HepG2 (cell line): ENCODE measurements around the gene ALPK3. TPM values are rescaled to one million over a fixed set of nuclear protein-coding genes. Genes with fewer than 3 reads are reported as not detected.
A peak's percentile ranks its signal among the peaks of the same experiment; 100 is the strongest.

ENCODE experiments used
- ATAC-seq: fragments of 200-7000 bp; cut with Tn5 transposase; 3 replicates; pipeline ENCODE4 v1.9.1; 2020; ENCODE audit warnings: mild to moderate bottlenecking, moderate library complexity
- BruUV-seq: library from RNA; stranded (reverse); fragments of 400-500 nt; replicated peaks from 2 replicates; lab custom pipeline; 2021; lab: Mats Ljungman, UMichigan
- CTCF ChIA-PET: fragments of 300-600 bp; formaldehyde crosslinking; extraction: SDS; loops from one replicate; lab custom pipeline; 2021; ENCODE audit warnings: low total read pairs, inconsistent platforms, low intra/inter-chr PET ratio; lab: Yijun Ruan, JAX
- POLR2A ChIA-PET: fragments of 350-600 bp; sonication (Branson Sonifier 250); formaldehyde crosslinking; loops from one replicate; lab custom pipeline; 2020; ENCODE audit warnings: antibody characterized with exemption, inconsistent platforms; lab: Yijun Ruan, JAX
- DNase-seq: peaks from one replicate; pipeline ENCODE4 v3.0.0-alpha.2; 2015; ENCODE audit warnings: low spot score
- FAIRE-seq: peaks from 3 replicates; lab custom pipeline; 2011; peaks lifted over from hg19 to GRCh38; lab: Jason Lieb, UNC
- H2AFZ ChIP-seq: one replicate; pipeline ENCODE4 v1.6.1; 2011; ENCODE audit warnings: low read length, inconsistent platforms
- H3K27ac ChIP-seq: fragments of 300-600 bp; 3 replicates; pipeline ENCODE4 v1.8.0; 2011; ENCODE audit warnings: mixed run types, mild to moderate bottlenecking, mixed read lengths, low read length, inconsistent platforms; ENCODE audit not compliant: insufficient read depth; ENCODE audit errors: extremely low read length
- H3K27me3 ChIP-seq, 2 experiments: fragments of 200-600 bp in 1 of 2; 2 replicates in 1 of 2; 3 replicates in 1 of 2; pipeline versions ENCODE4 v1.6.0 to v1.8.0; 2011; ENCODE audit warnings: low read length in 2 of 2, mild to moderate bottlenecking in 2 of 2, moderate library complexity in 2 of 2, inconsistent platforms in 1 of 2; ENCODE audit not compliant: insufficient read depth in 2 of 2, control insufficient read depth in 1 of 2
- H3K36me3 ChIP-seq, 2 experiments: fragments of 200-600 bp in 1 of 2; replicated peaks in 1 of 2; 2 replicates in 1 of 2; 3 replicates in 1 of 2; pipeline versions ENCODE4 v1.5.1 to v1.8.0; 2011; ENCODE audit warnings: low read length in 2 of 2, inconsistent platforms in 1 of 2; ENCODE audit not compliant: insufficient read depth in 2 of 2, control insufficient read depth in 1 of 2
- H3K4me1 ChIP-seq: 2 replicates; pipeline ENCODE4 v1.5.1; 2012; ENCODE audit warnings: low read length, inconsistent platforms; ENCODE audit not compliant: insufficient read depth
- H3K4me2 ChIP-seq: 2 replicates; pipeline ENCODE4 v1.6.0; 2011; ENCODE audit warnings: low read depth, low read length, inconsistent platforms
- H3K4me3 ChIP-seq, 3 experiments: fragments of 200-600 bp in 1 of 3; sonication (generic), shearing (Covaris generic) in 1 of 3; replicated peaks in 1 of 3; 2 replicates each; pipeline ENCODE4 v1.5.1; 2011 to 2016; ENCODE audit warnings: low read length in 3 of 3, inconsistent platforms in 2 of 3, low read depth in 2 of 3, mild to moderate bottlenecking in 2 of 3, control low read depth in 1 of 3, mixed read lengths in 1 of 3; ENCODE audit not compliant: insufficient read depth in 1 of 3
- H3K79me2 ChIP-seq: one replicate; pipeline ENCODE4 v1.6.1; 2011; ENCODE audit warnings: low read length, inconsistent platforms; ENCODE audit not compliant: insufficient read depth
- H3K9ac ChIP-seq: 2 replicates; pipeline ENCODE4 v1.6.0; 2011; ENCODE audit warnings: mild to moderate bottlenecking, low read depth, low read length, inconsistent platforms; ENCODE audit not compliant: insufficient read depth
- H3K9me3 ChIP-seq: 2 replicates; pipeline ENCODE4 v1.5.1; 2012; ENCODE audit warnings: mild to moderate bottlenecking, low read length
- H4K20me1 ChIP-seq: 2 replicates; pipeline ENCODE4 v1.6.0; 2011; ENCODE audit warnings: inconsistent platforms, mild to moderate bottlenecking, low read length, moderate library complexity; ENCODE audit not compliant: insufficient read depth
- CBX2 ChIP-seq, 2 experiments: fragments of 200-600 bp in 1 of 2; sonication (generic); formaldehyde crosslinking in 1 of 2; IDR thresholded peaks; 2 replicates each; pipeline versions ENCODE4 v1.7.0 to v1.8.1; 2018 to 2022; ENCODE audit warnings: low read depth in 2 of 2, low read length in 1 of 2, mild to moderate bottlenecking in 1 of 2, missing genetic modification reagents in 1 of 2
- HNRNPH1 ChIP-seq: fragments of 200-400 bp; formaldehyde crosslinking; optimal IDR thresholded peaks from 2 replicates; pipeline ENCODE3; 2017; ENCODE audit warnings: mild to moderate bottlenecking, low read depth, low read length
- HNRNPK ChIP-seq: fragments of 200-400 bp; formaldehyde crosslinking; IDR thresholded peaks from 2 replicates; pipeline ENCODE4 v1.6.1; 2018; ENCODE audit warnings: low read length, low read depth, moderate library complexity, mild to moderate bottlenecking; ENCODE audit not compliant: poor library complexity, severe bottlenecking
- HNRNPUL1 ChIP-seq: fragments of 200-400 bp; formaldehyde crosslinking; IDR thresholded peaks from 2 replicates; pipeline ENCODE4 v1.6.1; 2017; ENCODE audit warnings: low read depth, mild to moderate bottlenecking, low read length, moderate library complexity
- MAFF ChIP-seq: IDR thresholded peaks from 2 replicates; pipeline ENCODE4 v1.6.1; 2011; ENCODE audit warnings: low read depth, low read length, improper control_type of control experiment
- MIER2 ChIP-seq: IDR thresholded peaks from 2 replicates; pipeline ENCODE4 v1.6.1; 2016; ENCODE audit warnings: missing biosample characterization, missing genetic modification reagents
- PLRG1 ChIP-seq: fragments of 450-650 bp; conservative IDR thresholded peaks from 2 replicates; pipeline ENCODE4 v1.6.1; 2016
- SOX13 ChIP-seq, 3 experiments: fragments of 450-650 bp in 1 of 3; sonication (generic) in 1 of 3; formaldehyde crosslinking in 1 of 3; IDR thresholded peaks in 2 of 3; conservative IDR thresholded peaks in 1 of 3; 2 replicates each; pipeline versions ENCODE4 v1.5.0 to v1.6.1; 2016 to 2020; ENCODE audit warnings: antibody characterized with exemption in 1 of 3, mild to moderate bottlenecking in 1 of 3, missing compliant biosample characterization in 1 of 3, missing genetic modification reagents in 1 of 3, moderate library complexity in 1 of 3
- SRSF1 ChIP-seq: fragments of 200-400 bp; formaldehyde crosslinking; optimal IDR thresholded peaks from 2 replicates; pipeline ENCODE3; 2017; ENCODE audit warnings: mild to moderate bottlenecking, low read depth, low read length, moderate library complexity
- ZFYVE20 ChIP-seq: sonication (generic); formaldehyde crosslinking; IDR thresholded peaks from 2 replicates; pipeline ENCODE4 v1.8.0; 2023; ENCODE audit warnings: low read depth, mild to moderate bottlenecking, moderate library complexity, missing genetic modification reagents, borderline replicate concordance
- ZNF337 ChIP-seq: sonication (generic); formaldehyde crosslinking; IDR thresholded peaks from 2 replicates; pipeline ENCODE4 v1.5.1; 2020; ENCODE audit warnings: missing genetic modification reagents, low read depth, mild to moderate bottlenecking, borderline replicate concordance
- ZNF431 ChIP-seq: sonication (generic); formaldehyde crosslinking; IDR thresholded peaks from 2 replicates; pipeline ENCODE4 v1.9.0; 2022; ENCODE audit warnings: missing genetic modification reagents, low read depth, mild to moderate bottlenecking, borderline replicate concordance
- ZNF703 ChIP-seq: sonication (generic); formaldehyde crosslinking; IDR thresholded peaks from 2 replicates; pipeline ENCODE4 v1.5.1; 2020; ENCODE audit warnings: missing genetic modification reagents, mild to moderate bottlenecking, moderate library complexity, borderline replicate concordance
- ZNF790 ChIP-seq: sonication (generic); formaldehyde crosslinking; IDR thresholded peaks from 2 replicates; pipeline ENCODE4 v1.8.0; 2022; ENCODE audit warnings: missing genetic modification reagents, mild to moderate bottlenecking, borderline replicate concordance
- ZSCAN25 ChIP-seq: sonication (generic); formaldehyde crosslinking; IDR thresholded peaks from 2 replicates; pipeline ENCODE4 v1.8.0; 2022; ENCODE audit warnings: mild to moderate bottlenecking, missing genetic modification reagents
- WGBS: methylation state at CpG from one replicate; pipeline ENCODE4 v1.1.6; 2017; ENCODE audit warnings: low lambda C conversion rate; 5-methylcytosine and 5-hydroxymethylcytosine counted together
- in situ Hi-C: cut with HindIII; loops from 2 replicates; pipeline ENCODE4 v1.10.0; 2017; ENCODE audit warnings: low pct_unique_long_range_greater_than_20kb; ENCODE audit not compliant: extremely low pct_ligation_motif_present
- intact Hi-C: fragments of 100-400 bp; cut with micrococcal nuclease; formaldehyde crosslinking; loops from one replicate; pipeline ENCODE4 v1.10.0; 2022; ENCODE audit not compliant: unreplicated experiment
- polyA plus RNA-seq, 8 experiments: library from polyadenylated mRNA; depleted of rRNA in 3 of 8; stranded (reverse) in 7 of 8; unstranded in 1 of 8; fragments of >200 nt; fragmentation: Illumina TruSeq in 4 of 8; extraction: Trizol in 4 of 8; gene quantifications; 2 replicates each; pipeline versions ENCODE4 v1.2.1 to v1.2.3, GENCODE V29; 2011 to 2016; ENCODE audit warnings: low read depth in 4 of 8, missing spikeins in 1 of 8, mixed read lengths in 1 of 8; ENCODE audit not compliant: insufficient read depth in 1 of 8
- total RNA-seq, 5 experiments: library from RNA; depleted of rRNA; stranded (reverse); fragments of >200 nt; fragmentation: Illumina TruSeq; extraction: Trizol; gene quantifications; 2 replicates each; pipeline ENCODE4 v1.2.3, GENCODE V29; 2016; ENCODE audit warnings: low read depth in 1 of 5
- TF ChIP-seq, protein P1 (sequence below): sonication (generic); formaldehyde crosslinking; IDR thresholded peaks from 2 replicates; pipeline ENCODE4 v1.8.0; 2022; ENCODE audit warnings: missing genetic modification reagents, low read depth, mild to moderate bottlenecking, borderline replicate concordance
- TF ChIP-seq, protein P2 (sequence below): sonication (generic); formaldehyde crosslinking; IDR thresholded peaks from 2 replicates; pipeline ENCODE4 v1.4.0; 2020; ENCODE audit warnings: missing genetic modification reagents
- TF ChIP-seq, protein P3 (sequence below): sonication (generic); formaldehyde crosslinking; IDR thresholded peaks from 2 replicates; pipeline ENCODE4 v1.8.0; 2022; ENCODE audit warnings: mild to moderate bottlenecking, missing genetic modification reagents, borderline replicate concordance
- TF ChIP-seq, protein P4 (sequence below): IDR thresholded peaks from 2 replicates; pipeline ENCODE4 v1.6.1; 2016; ENCODE audit warnings: control low read depth

The ALPK3 gene
- total and polyA plus RNA-seq, 2 of the 13 experiments (the other 11 are each of a cell fraction or from before 2014, with no cell fraction given), result 0.04 to 0.42 TPM

DNA sequence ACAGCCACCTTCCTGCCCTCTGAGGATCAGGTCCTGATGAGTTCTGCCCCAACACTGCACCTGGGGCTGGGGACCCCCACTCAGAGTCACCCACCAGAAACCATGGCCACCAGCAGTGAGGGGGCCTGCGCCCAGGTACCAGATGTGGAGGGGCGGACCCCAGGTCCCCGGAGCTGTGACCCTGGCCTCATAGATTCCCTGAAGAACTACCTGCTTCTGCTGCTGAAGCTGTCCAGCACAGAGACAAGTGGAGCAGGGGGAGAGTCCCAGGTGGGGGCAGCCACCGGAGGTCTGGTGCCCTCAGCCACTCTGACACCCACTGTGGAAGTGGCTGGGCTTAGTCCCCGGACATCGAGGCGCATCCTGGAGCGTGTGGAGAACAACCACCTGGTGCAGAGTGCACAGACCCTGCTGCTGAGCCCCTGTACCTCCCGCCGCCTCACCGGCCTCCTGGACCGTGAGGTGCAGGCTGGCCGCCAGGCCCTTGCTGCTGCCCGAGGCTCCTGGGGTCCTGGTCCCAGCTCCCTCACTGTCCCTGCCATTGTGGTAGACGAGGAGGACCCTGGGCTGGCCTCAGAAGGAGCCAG is 40.4 kb downstream of the ALPK3 start:
- Histone ChIP-seq H3K4me3 (no peak overlapping the region; a peak in 1 of 6 replicates), H3K9me3 (no peaks in the 10 kb centered on the region), H3K36me3 (no peaks in the 10 kb centered on the region), H3K27ac (no peak overlapping the region), H3K27me3 (peaks cover 10 to 46% of the 10 kb centered on the region in 2 experiments; a peak in 4 of 5 replicates), H3K4me2 (no peak overlapping the region), H3K9ac (no peak overlapping the region), H2AFZ (no peak overlapping the region), H4K20me1 (no peaks in the 10 kb centered on the region), H3K79me2 (no peaks in the 10 kb centered on the region), H3K4me1 (peaks cover 25% of the 10 kb centered on the region)
- TF ChIP-seq, protein P1, sequence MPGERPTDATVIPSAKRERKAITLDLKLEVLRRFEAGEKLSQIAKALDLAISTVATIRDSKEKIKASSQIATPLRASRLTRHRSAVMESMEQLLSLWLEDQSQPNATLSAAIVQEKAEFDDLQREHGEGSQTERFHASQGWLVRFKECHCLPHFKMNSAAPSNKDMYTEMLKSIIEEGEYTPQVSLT (CRISPR knock-in tag), result no peak
- TF ChIP-seq PLRG1 (no peak), SRSF1 (no peak), ZFYVE20 (no peak), ZNF431 (CRISPR knock-in tag) (no peak), HNRNPH1 (no peak), HNRNPUL1 (no peak), HNRNPK (no peak), MAFF (no peak), ZNF337 (CRISPR knock-in tag) (no peak), ZNF790 (no peak), MIER2 (no peak), CBX2 (IDR thresholded peaks at IDR 0.05; ENCODE audit: low read depth, low read length) (no peak), CBX2 (CRISPR knock-in tag; IDR thresholded peaks at IDR 0.05; ENCODE audit: low read depth) (no peak), SOX13 (IDR thresholded peaks at IDR 0.05) (no peak), SOX13 (CRISPR knock-in tag; conservative IDR thresholded peaks at IDR 0.05 in 1 of 2, IDR thresholded peaks at IDR 0.05 in 1 of 2) (no peak), ZNF703 (CRISPR knock-in tag) (no peak), ZSCAN25 (CRISPR knock-in tag) (no peak)
- TF ChIP-seq, protein P2, sequence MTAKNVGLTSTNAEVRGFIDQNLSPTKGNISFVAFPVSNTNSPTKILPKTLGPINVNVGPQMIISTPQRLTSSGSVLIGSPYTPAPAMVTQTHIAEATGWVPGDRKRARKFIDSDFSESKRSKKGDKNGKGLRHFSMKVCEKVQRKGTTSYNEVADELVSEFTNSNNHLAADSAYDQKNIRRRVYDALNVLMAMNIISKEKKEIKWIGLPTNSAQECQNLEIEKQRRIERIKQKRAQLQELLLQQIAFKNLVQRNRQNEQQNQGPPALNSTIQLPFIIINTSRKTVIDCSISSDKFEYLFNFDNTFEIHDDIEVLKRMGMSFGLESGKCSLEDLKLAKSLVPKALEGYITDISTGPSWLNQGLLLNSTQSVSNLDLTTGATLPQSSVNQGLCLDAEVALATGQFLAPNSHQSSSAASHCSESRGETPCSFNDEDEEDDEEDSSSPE, result no peak
- TF ChIP-seq, protein P3, sequence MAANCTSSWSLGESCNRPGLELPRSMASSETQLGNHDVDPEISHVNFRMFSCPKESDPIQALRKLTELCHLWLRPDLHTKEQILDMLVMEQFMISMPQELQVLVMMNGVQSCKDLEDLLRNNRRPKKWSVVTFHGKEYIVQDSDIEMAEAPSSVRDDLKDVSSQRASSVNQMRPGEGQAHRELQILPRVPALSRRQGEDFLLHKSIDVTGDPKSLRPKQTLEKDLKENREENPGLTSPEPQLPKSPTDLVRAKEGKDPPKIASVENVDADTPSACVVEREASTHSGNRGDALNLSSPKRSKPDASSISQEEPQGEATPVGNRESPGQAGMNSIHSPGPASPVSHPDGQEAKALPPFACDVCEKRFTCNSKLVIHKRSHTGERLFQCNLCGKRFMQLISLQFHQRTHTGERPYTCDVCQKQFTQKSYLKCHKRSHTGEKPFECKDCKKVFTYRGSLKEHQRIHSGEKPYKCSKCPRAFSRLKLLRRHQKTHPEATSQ (CRISPR knock-in tag), result no peak
- TF ChIP-seq, protein P4, sequence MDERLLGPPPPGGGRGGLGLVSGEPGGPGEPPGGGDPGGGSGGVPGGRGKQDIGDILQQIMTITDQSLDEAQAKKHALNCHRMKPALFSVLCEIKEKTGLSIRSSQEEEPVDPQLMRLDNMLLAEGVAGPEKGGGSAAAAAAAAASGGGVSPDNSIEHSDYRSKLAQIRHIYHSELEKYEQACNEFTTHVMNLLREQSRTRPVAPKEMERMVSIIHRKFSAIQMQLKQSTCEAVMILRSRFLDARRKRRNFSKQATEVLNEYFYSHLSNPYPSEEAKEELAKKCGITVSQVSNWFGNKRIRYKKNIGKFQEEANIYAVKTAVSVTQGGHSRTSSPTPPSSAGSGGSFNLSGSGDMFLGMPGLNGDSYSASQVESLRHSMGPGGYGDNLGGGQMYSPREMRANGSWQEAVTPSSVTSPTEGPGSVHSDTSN, result no peak
- in situ Hi-C loops (no loop called here), intact Hi-C loops (no loop called here)
- BruUV-seq, result no TSS peak
- CTCF ChIA-PET, result no interaction called here
- no peak for DNase-seq
- WGBS, result 36% methylated on average over 10 of the region's 15 CpGs
- FAIRE-seq, result no peak
- peak; percentile 45 for ATAC-seq
- POLR2A ChIA-PET, result no interaction called here
